Keratinocyte (primary cell): ENCODE results near the gene OR5H1. TPM values are rescaled to one million over a fixed set of nuclear protein-coding genes. Genes with fewer than 3 reads are reported as not detected.
"Not testable (repeated sequence)": the region's sequence is repeated elsewhere in the genome, so short reads cannot be mapped to it uniquely, and the experiment has no call there.

ENCODE experiments used
- DNase-seq: peaks from one replicate; pipeline ENCODE4 v3.0.0-alpha.2; 2011; ENCODE audit warnings: low read depth, missing footprints, low spot score
- FAIRE-seq: peaks from 2 replicates; lab custom pipeline; 2011; peaks lifted over from hg19 to GRCh38; lab: Jason Lieb, UNC
- H2AFZ ChIP-seq: 2 replicates; pipeline ENCODE4 v1.6.0; 2012; ENCODE audit warnings: low read length, control low read depth, inconsistent platforms; ENCODE audit not compliant: control insufficient read depth
- H3K27ac ChIP-seq: 2 replicates; pipeline ENCODE4 v1.5.1; 2011; ENCODE audit warnings: low read length; ENCODE audit not compliant: control insufficient read depth, insufficient read depth
- H3K27me3 ChIP-seq: 3 replicates; pipeline ENCODE4 v1.6.0; 2011; ENCODE audit warnings: low read length; ENCODE audit not compliant: control insufficient read depth, insufficient read depth; ENCODE audit errors: extremely low read depth
- H3K36me3 ChIP-seq, 2 experiments: 2 replicates in 1 of 2; 3 replicates in 1 of 2; pipeline ENCODE4 v1.5.1; 2011; ENCODE audit warnings: low read length in 2 of 2, mild to moderate bottlenecking in 1 of 2; ENCODE audit not compliant: control insufficient read depth in 2 of 2, insufficient read depth in 2 of 2; ENCODE audit errors: extremely low read depth in 1 of 2
- H3K4me1 ChIP-seq: 3 replicates; pipeline ENCODE4 v1.5.1; 2011; ENCODE audit warnings: low read length; ENCODE audit not compliant: control insufficient read depth, insufficient read depth; ENCODE audit errors: extremely low read depth
- H3K4me2 ChIP-seq: 3 replicates; pipeline ENCODE4 v1.6.0; 2011; ENCODE audit warnings: low read depth, low read length; ENCODE audit not compliant: control insufficient read depth, insufficient read depth; ENCODE audit errors: extremely low read depth
- H3K4me3 ChIP-seq, 3 experiments: fragments of 200-600 bp in 1 of 3; sonication (generic) in 1 of 3; 2 replicates in 2 of 3; 3 replicates in 1 of 3; pipeline ENCODE4 v1.5.1; 2011 to 2016; ENCODE audit warnings: low read length in 3 of 3, mild to moderate bottlenecking in 3 of 3, control low read depth in 2 of 3, inconsistent platforms in 1 of 3, low read depth in 1 of 3, mixed read lengths in 1 of 3, mixed run types in 1 of 3, moderate library complexity in 1 of 3; ENCODE audit not compliant: control insufficient read depth in 2 of 3, insufficient read depth in 2 of 3; ENCODE audit errors: extremely low read depth in 1 of 3
- H3K79me2 ChIP-seq: 2 replicates; pipeline ENCODE4 v1.6.0; 2012; ENCODE audit warnings: low read length; ENCODE audit not compliant: control insufficient read depth, insufficient read depth
- H3K9ac ChIP-seq: 3 replicates; pipeline ENCODE4 v1.6.0; 2011; ENCODE audit warnings: low read length; ENCODE audit not compliant: control insufficient read depth, insufficient read depth; ENCODE audit errors: extremely low read depth
- H3K9me1 ChIP-seq: 3 replicates; pipeline ENCODE4 v1.6.0; 2011; ENCODE audit warnings: low read length; ENCODE audit not compliant: control insufficient read depth, insufficient read depth; ENCODE audit errors: extremely low read depth
- H3K9me3 ChIP-seq: 2 replicates; pipeline ENCODE4 v1.5.1; 2012; ENCODE audit warnings: low read depth, low read length; ENCODE audit not compliant: control insufficient read depth
- H4K20me1 ChIP-seq: 3 replicates; pipeline ENCODE4 v1.6.0; 2011; ENCODE audit warnings: low read length; ENCODE audit not compliant: control insufficient read depth, insufficient read depth; ENCODE audit errors: extremely low read depth
- CTCF ChIP-seq, 3 experiments: IDR thresholded peaks in 1 of 3; conservative IDR thresholded peaks in 1 of 3; optimal IDR thresholded peaks in 1 of 3; 2 replicates in 2 of 3; 3 replicates in 1 of 3; pipeline versions ENCODE3 to v1.5.1; 2011; ENCODE audit warnings: low read length in 3 of 3, mild to moderate bottlenecking in 3 of 3, moderate library complexity in 2 of 3, control low read depth in 1 of 3, inconsistent platforms in 1 of 3; ENCODE audit not compliant: insufficient read depth in 2 of 3; ENCODE audit errors: extremely low read depth in 1 of 3
- EZH2 ChIP-seq: IDR thresholded peaks from one replicate; pipeline ENCODE4 v1.6.1; 2012; ENCODE audit warnings: inconsistent platforms, mild to moderate bottlenecking, low read length, moderate library complexity
- dilution Hi-C: fragments of 300-500 bp; cut with MboI; formaldehyde crosslinking; loops from one replicate; pipeline ENCODE4 v1.7.0; 2020; ENCODE audit warnings: low sequenced_read_pairs; ENCODE audit not compliant: extremely low pct_ligation_motif_present
- polyA plus RNA-seq, 5 experiments: library from polyadenylated mRNA; depleted of rRNA in 3 of 5; stranded (reverse) in 3 of 5; stranded (forward) in 1 of 5; unstranded in 1 of 5; fragments of >200 nt; gene quantifications; 1 replicate in 1 of 5; 2 replicates in 3 of 5; 3 replicates in 1 of 5; pipeline versions ENCODE4 v1.2.1 to v1.2.3, GENCODE V29; 2011 to 2012; ENCODE audit warnings: missing spikeins in 2 of 5, low read depth in 1 of 5, low replicate concordance in 1 of 5

The OR5H1 gene
- polyA plus RNA-seq, 1 donor (not counting 4 experiments of a cell fraction or from before 2014, with no cell fraction given): not detected

- no peak overlapping the region for H3K27ac ChIP-seq
- TF ChIP-seq EZH2 (no peak), CTCF (optimal IDR thresholded peaks at IDR 0.05 in 1 of 3, IDR thresholded peaks at IDR 0.05 in 1 of 3, conservative IDR thresholded peaks at IDR 0.05 in 1 of 3; ENCODE audit: extremely low read depth in 1 of 3, insufficient read depth in 2 of 3, low read length in 3 of 3) (no peak)
- no peaks in the 10 kb centered on the region for H3K27me3 ChIP-seq
- FAIRE-seq (no peak), DNase-seq (no peak)
- H2AFZ ChIP-seq: no peak overlapping the region
- no peaks in the 10 kb centered on the region for H3K9me1 ChIP-seq
- dilution Hi-C loops: no loop called here
- H3K36me3 ChIP-seq: no peaks in the 10 kb centered on the region
- no peaks in the 10 kb centered on the region for H3K4me1 ChIP-seq
- no peaks in the 10 kb centered on the region for H3K79me2 ChIP-seq
- no peak overlapping the region for H3K9ac ChIP-seq
- no peaks in the 10 kb centered on the region for H3K9me3 ChIP-seq
- no peak overlapping the region for H3K4me2 ChIP-seq
- no peak overlapping the region for H3K4me3 ChIP-seq
- no peaks in the 10 kb centered on the region for H4K20me1 ChIP-seq
Measured at GRCh38 chr3:98115717-98116116, 14.8 kb upstream of the OR5H1 start.

- no peak for TF ChIP-seq EZH2
- no peak for TF ChIP-seq CTCF (optimal IDR thresholded peaks at IDR 0.05 in 1 of 3, IDR thresholded peaks at IDR 0.05 in 1 of 3, conservative IDR thresholded peaks at IDR 0.05 in 1 of 3; ENCODE audit: extremely low read depth in 1 of 3, insufficient read depth in 2 of 3, low read length in 3 of 3)
- no peak for FAIRE-seq
Measured at GRCh38 chr3:98136631-98137030, 6.1 kb downstream of the OR5H1 start.

GRCh38 chr3:98137826-98138557 lies 7.5 kb downstream of the OR5H1 start:
- H2AFZ ChIP-seq, H3K4me3 ChIP-seq, H3K4me2 ChIP-seq, H3K4me1 ChIP-seq, H3K36me3 ChIP-seq, FAIRE-seq, H4K20me1 ChIP-seq, H3K27me3 ChIP-seq, H3K9ac ChIP-seq, dilution Hi-C loops, H3K9me3 ChIP-seq, H3K27ac ChIP-seq, H3K79me2 ChIP-seq, DNase-seq, H3K9me1 ChIP-seq: not testable (repeated sequence)

More at GRCh38 chr3:98136631-98137030, 6.1 kb downstream of the OR5H1 start:
- no peak overlapping the region for H2AFZ ChIP-seq
- H3K9me1 ChIP-seq: no peaks in the 10 kb centered on the region
- no peak overlapping the region for H3K4me2 ChIP-seq
- H3K9ac ChIP-seq: no peak overlapping the region
- H3K27me3 ChIP-seq: no peaks in the 10 kb centered on the region
- dilution Hi-C loops: no loop called here
- no peaks in the 10 kb centered on the region for H3K4me1 ChIP-seq
- H3K36me3 ChIP-seq: no peaks in the 10 kb centered on the region
- H3K27ac ChIP-seq: no peak overlapping the region
- no peaks in the 10 kb centered on the region for H3K9me3 ChIP-seq
- no peaks in the 10 kb centered on the region for H4K20me1 ChIP-seq
- no peak overlapping the region for H3K4me3 ChIP-seq
- no peaks in the 10 kb centered on the region for H3K79me2 ChIP-seq
- no peak for DNase-seq
